IgD-negative memory B cell (primary cell): ENCODE data around the gene MYH9. TPM values are rescaled to one million over a fixed set of nuclear protein-coding genes. Genes with fewer than 3 reads are reported as not detected.
"Not testable (repeated sequence)": the region's sequence is repeated elsewhere in the genome, so short reads cannot be mapped to it uniquely, and the experiment has no call there.

Experiments
- H3K27ac Mint-ChIP-seq, 3 donors: one replicate each; pipeline ENCODE4 v1.8.0; 2020 to 2022; ENCODE audit warnings: mild to moderate bottlenecking in 3 of 3, mixed read lengths in 3 of 3, moderate library complexity in 1 of 3
- H3K27me3 Mint-ChIP-seq: one replicate; pipeline ENCODE4 v1.8.0; 2021; ENCODE audit warnings: mixed read lengths
- H3K36me3 Mint-ChIP-seq: one replicate; pipeline ENCODE4 v1.8.0; 2020; ENCODE audit warnings: mild to moderate bottlenecking, mixed read lengths
- H3K4me1 Mint-ChIP-seq, 3 donors: one replicate each; pipeline ENCODE4 v1.8.0; 2020 to 2022; ENCODE audit warnings: mixed read lengths in 3 of 3, mild to moderate bottlenecking in 1 of 3
- H3K4me3 Mint-ChIP-seq, 4 donors: one replicate each; pipeline ENCODE4 v1.8.0; 2020 to 2022; ENCODE audit warnings: mild to moderate bottlenecking in 4 of 4, mixed read lengths in 4 of 4, moderate library complexity in 3 of 4
- H3K9me3 Mint-ChIP-seq, 3 donors: one replicate each; pipeline ENCODE4 v1.8.0; 2020 to 2021; ENCODE audit warnings: mixed read lengths in 3 of 3, mild to moderate bottlenecking in 1 of 3
- polyA plus RNA-seq: library from polyadenylated mRNA; unstranded; fragments of 300-500 nt; fragmentation: Illumina TruSeq; gene quantifications from one replicate; pipeline ENCODE4 v1.2.3, GENCODE V29; 2021

MYH9 gene
- polyA plus RNA-seq, 1 donor from 2014 or later: 231 TPM

- peak overlapping the region; percentile 92 to 96 (median 93) for H3K27ac Mint-ChIP-seq
- H3K27me3 Mint-ChIP-seq: no peaks in the 10 kb centered on the region
- no peaks in the 10 kb centered on the region for H3K9me3 Mint-ChIP-seq
- H3K36me3 Mint-ChIP-seq: no peaks in the 10 kb centered on the region
- peaks cover 37 to 51% (median 48%) of the 10 kb centered on the region in 3 donors for H3K4me1 Mint-ChIP-seq
- peak overlapping the region; percentile 61 to 86 (median 76) for H3K4me3 Mint-ChIP-seq
These were observed 18.1 kb upstream of the MYH9 start for GRCh38 chr22:36405671-36406538.

GRCh38 chr22:36405221-36405661 lies 17.5 kb upstream of the MYH9 start:
- Mint-ChIP-seq H3K4me1 (peaks cover 32 to 45% (median 43%) of the 10 kb centered on the region in 3 donors), H3K36me3 (no peaks in the 10 kb centered on the region), H3K27ac (peak overlapping the region; percentile 92 to 96 (median 93)), H3K4me3 (peak overlapping the region; percentile 61 to 86 (median 76)), H3K9me3 (no peaks in the 10 kb centered on the region), H3K27me3 (no peaks in the 10 kb centered on the region)

GRCh38 chr22:36404446-36404845 lies 16.7 kb upstream of the MYH9 start:
- no peaks in the 10 kb centered on the region for H3K27me3 Mint-ChIP-seq
- peaks cover 28 to 41% (median 40%) of the 10 kb centered on the region in 3 donors for H3K4me1 Mint-ChIP-seq
- H3K36me3 Mint-ChIP-seq: no peaks in the 10 kb centered on the region
- no peaks in the 10 kb centered on the region for H3K9me3 Mint-ChIP-seq
- H3K4me3 Mint-ChIP-seq: peak overlapping the region in 1 of 4 donors; percentile 85
- peak overlapping the region in 2 of 3 donors; percentile 92 to 93 for H3K27ac Mint-ChIP-seq

GRCh38 chr22:36399472-36399778 lies 11.7 kb upstream of the MYH9 start:
- peaks cover 19 to 21% (median 21%) of the 10 kb centered on the region in 3 donors for H3K4me1 Mint-ChIP-seq
- no peaks in the 10 kb centered on the region for H3K27me3 Mint-ChIP-seq
- peak overlapping the region in 1 of 3 donors; percentile 51 for H3K27ac Mint-ChIP-seq
- peak overlapping the region; percentile 9 to 74 (median 45) for H3K4me3 Mint-ChIP-seq
- no peaks in the 10 kb centered on the region for H3K36me3 Mint-ChIP-seq
- no peaks in the 10 kb centered on the region for H3K9me3 Mint-ChIP-seq

GRCh38 chr22:36398601-36399471 lies 11.1 kb upstream of the MYH9 start:
- H3K9me3 Mint-ChIP-seq: no peaks in the 10 kb centered on the region
- peaks cover 19 to 21% (median 21%) of the 10 kb centered on the region in 3 donors for H3K4me1 Mint-ChIP-seq
- H3K36me3 Mint-ChIP-seq: no peaks in the 10 kb centered on the region
- H3K27ac Mint-ChIP-seq: no peak overlapping the region
- peak overlapping the region in 3 of 4 donors; percentile 18 to 74 (median 72) for H3K4me3 Mint-ChIP-seq
- no peaks in the 10 kb centered on the region for H3K27me3 Mint-ChIP-seq

- H3K27ac Mint-ChIP-seq: peak overlapping the region in 1 of 3 donors; percentile 63
- H3K9me3 Mint-ChIP-seq: no peaks in the 10 kb centered on the region
- peaks cover 21% of the 10 kb centered on the region in 3 donors for H3K4me1 Mint-ChIP-seq
- no peaks in the 10 kb centered on the region for H3K36me3 Mint-ChIP-seq
- no peaks in the 10 kb centered on the region for H3K27me3 Mint-ChIP-seq
- peak overlapping the region in 1 of 4 donors; percentile 35 for H3K4me3 Mint-ChIP-seq
These were observed 9.6 kb upstream of the MYH9 start for GRCh38 chr22:36397131-36398093.

- Mint-ChIP-seq H3K27me3 (no peaks in the 10 kb centered on the region), H3K4me3 (no peak overlapping the region), H3K9me3 (no peaks in the 10 kb centered on the region), H3K36me3 (no peaks in the 10 kb centered on the region), H3K4me1 (peaks cover 20 to 26% (median 22%) of the 10 kb centered on the region in 3 donors), H3K27ac (peak overlapping the region in 2 of 3 donors; percentile 7 to 23)
These were observed 8.1 kb upstream of the MYH9 start for GRCh38 chr22:36395915-36396314.

- no peak overlapping the region for H3K27ac Mint-ChIP-seq
- H3K9me3 Mint-ChIP-seq: no peaks in the 10 kb centered on the region
- peaks cover 24 to 30% (median 26%) of the 10 kb centered on the region in 3 donors for H3K4me1 Mint-ChIP-seq
- no peaks in the 10 kb centered on the region for H3K27me3 Mint-ChIP-seq
- H3K4me3 Mint-ChIP-seq: no peak overlapping the region
- H3K36me3 Mint-ChIP-seq: no peaks in the 10 kb centered on the region
These were observed 7.5 kb upstream of the MYH9 start for GRCh38 chr22:36395055-36395849.

GRCh38 chr22:36391638-36392037 lies 3.9 kb upstream of the MYH9 start:
- Mint-ChIP-seq H3K9me3 (no peaks in the 10 kb centered on the region), H3K4me3 (peak overlapping the region in 2 of 4 donors; percentile 24 to 60), H3K36me3 (no peaks in the 10 kb centered on the region), H3K27ac (peak overlapping the region in 1 of 3 donors; percentile 83), H3K27me3 (no peaks in the 10 kb centered on the region), H3K4me1 (peaks cover 17 to 21% (median 19%) of the 10 kb centered on the region in 3 donors)

GRCh38 chr22:36389122-36389521 lies 1.4 kb upstream of the MYH9 start:
- Mint-ChIP-seq H3K4me1 (peaks cover 25 to 38% (median 30%) of the 10 kb centered on the region in 3 donors), H3K27ac (peak overlapping the region in 2 of 3 donors; percentile 84 to 91), H3K4me3 (peak overlapping the region in 2 of 4 donors; percentile 91 to 96)
- not testable (repeated sequence) for H3K9me3 Mint-ChIP-seq, H3K36me3 Mint-ChIP-seq, H3K27me3 Mint-ChIP-seq

GRCh38 chr22:36387709-36387958 lies 133 bp downstream of the MYH9 start:
- Mint-ChIP-seq H3K27ac (peak overlapping the region in 2 of 3 donors; percentile 57 to 91), H3K4me1 (peaks cover 32 to 44% (median 39%) of the 10 kb centered on the region in 3 donors), H3K9me3 (no peaks in the 10 kb centered on the region), H3K4me3 (peak overlapping the region; percentile 82 to 96 (median 93)), H3K27me3 (no peaks in the 10 kb centered on the region), H3K36me3 (peaks cover 8% of the 10 kb centered on the region)

- Mint-ChIP-seq H3K4me1 (peaks cover 32 to 44% (median 43%) of the 10 kb centered on the region in 3 donors), H3K27me3 (no peaks in the 10 kb centered on the region), H3K9me3 (no peaks in the 10 kb centered on the region)
These were observed 663 bp downstream of the MYH9 start for GRCh38 chr22:36386900-36387708.

GRCh38 chr22:36386351-36386899 lies 1.3 kb downstream of the MYH9 start:
- H3K36me3 Mint-ChIP-seq: peaks cover 11% of the 10 kb centered on the region
- H3K27me3 Mint-ChIP-seq: no peaks in the 10 kb centered on the region
- no peaks in the 10 kb centered on the region for H3K9me3 Mint-ChIP-seq
- H3K4me3 Mint-ChIP-seq: peak overlapping the region; percentile 91 to 98 (median 95)
- peaks cover 35 to 46% (median 44%) of the 10 kb centered on the region in 3 donors for H3K4me1 Mint-ChIP-seq
- peak overlapping the region; percentile 89 to 99 (median 94) for H3K27ac Mint-ChIP-seq

More at GRCh38 chr22:36386900-36387708, 663 bp downstream of the MYH9 start:
- Mint-ChIP-seq H3K4me3 (peak overlapping the region; percentile 91 to 98 (median 95)), H3K27ac (peak overlapping the region; percentile 89 to 99 (median 94)), H3K36me3 (peaks cover 8% of the 10 kb centered on the region)
